ENCODE data around the gene OPN3.

The OPN3 gene

GRCh38 chr1:241586905-241587512 lies 53.2 kb downstream of the OPN3 start:
- H3K36me3 ChIP-seq (ENCODE audit: control insufficient read depth, insufficient read depth, low read length) = no peaks in the 10 kb centered on the region
- no peaks in the 10 kb centered on the region; the same call in 1 of the 2 replicates for H3K4me1 ChIP-seq (ENCODE audit: control insufficient read depth, insufficient read depth, low read length)
- H3K9ac ChIP-seq (ENCODE audit: low read length) = no peak overlapping the region
- H3K9me3 ChIP-seq (ENCODE audit: control insufficient read depth, insufficient read depth, low read depth, low read length) = no peaks in the 10 kb centered on the region
- H3K27me3 ChIP-seq (ENCODE audit: control insufficient read depth, insufficient read depth, low read length) = no peaks in the 10 kb centered on the region
- no peak overlapping the region for H3K4me3 ChIP-seq (ENCODE audit: low read depth, low read length)
- H3K27ac ChIP-seq (ENCODE audit: low read depth, low read length) = no peak overlapping the region

DNA sequence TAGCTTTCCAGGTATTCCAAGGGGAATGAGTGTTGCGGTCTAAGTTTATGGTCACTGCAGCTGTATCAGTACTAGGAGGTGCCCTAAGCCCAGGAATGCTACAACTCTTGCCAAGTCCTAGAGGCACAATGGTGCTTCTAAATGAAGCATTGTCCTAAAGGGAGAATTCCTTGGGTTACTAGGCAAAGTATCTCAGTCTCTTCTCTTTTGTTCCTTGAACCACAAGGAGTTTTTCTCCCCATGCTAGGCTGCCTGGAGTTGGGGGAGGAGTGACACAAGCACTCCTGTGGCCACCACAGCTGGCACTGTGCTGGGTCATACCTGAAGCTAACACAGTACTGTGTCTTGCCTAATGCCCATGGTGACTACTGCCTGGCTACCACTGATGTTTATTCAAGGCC lies 57.2 kb downstream of the OPN3 start:
- Histone ChIP-seq H3K9ac (ENCODE audit: low read length) (no peak overlapping the region), H3K4me1 (ENCODE audit: control insufficient read depth, insufficient read depth, low read length) (no peaks in the 10 kb centered on the region), H3K27ac (ENCODE audit: low read depth, low read length) (no peak overlapping the region), H3K36me3 (ENCODE audit: control insufficient read depth, insufficient read depth, low read length) (no peaks in the 10 kb centered on the region), H3K9me3 (ENCODE audit: control insufficient read depth, insufficient read depth, low read depth, low read length) (no peaks in the 10 kb centered on the region), H3K27me3 (ENCODE audit: control insufficient read depth, insufficient read depth, low read length) (no peaks in the 10 kb centered on the region), H3K4me3 (ENCODE audit: low read depth, low read length) (no peak overlapping the region)

DNA sequence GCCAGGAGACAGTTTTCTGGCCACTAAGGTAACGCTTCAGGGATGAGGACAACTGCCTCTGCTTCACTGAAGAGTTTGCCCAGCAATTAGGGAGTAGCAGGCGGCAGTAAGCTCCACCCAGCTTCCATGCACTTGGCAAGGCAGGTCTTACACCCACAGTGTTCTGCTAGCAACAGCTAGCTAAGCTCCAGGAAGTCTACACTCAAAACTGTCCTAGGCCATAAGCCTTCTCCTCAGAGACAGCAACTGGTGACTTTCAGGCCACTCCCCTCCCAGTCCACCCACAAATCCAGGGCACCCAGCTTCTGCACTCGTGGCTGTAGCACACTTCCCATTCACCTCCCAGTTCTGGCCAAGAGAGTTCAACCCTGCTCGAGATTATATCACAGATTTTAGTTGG lies 60.7 kb downstream of the OPN3 start:
- Histone ChIP-seq H3K9ac (ENCODE audit: low read length) (no peak overlapping the region), H3K27me3 (ENCODE audit: control insufficient read depth, insufficient read depth, low read length) (no peaks in the 10 kb centered on the region), H3K4me1 (ENCODE audit: control insufficient read depth, insufficient read depth, low read length) (no peaks in the 10 kb centered on the region), H3K4me3 (ENCODE audit: low read depth, low read length) (no peak overlapping the region), H3K36me3 (ENCODE audit: control insufficient read depth, insufficient read depth, low read length) (no peaks in the 10 kb centered on the region), H3K9me3 (ENCODE audit: control insufficient read depth, insufficient read depth, low read depth, low read length) (no peaks in the 10 kb centered on the region), H3K27ac (ENCODE audit: low read depth, low read length) (no peak overlapping the region)

DNA sequence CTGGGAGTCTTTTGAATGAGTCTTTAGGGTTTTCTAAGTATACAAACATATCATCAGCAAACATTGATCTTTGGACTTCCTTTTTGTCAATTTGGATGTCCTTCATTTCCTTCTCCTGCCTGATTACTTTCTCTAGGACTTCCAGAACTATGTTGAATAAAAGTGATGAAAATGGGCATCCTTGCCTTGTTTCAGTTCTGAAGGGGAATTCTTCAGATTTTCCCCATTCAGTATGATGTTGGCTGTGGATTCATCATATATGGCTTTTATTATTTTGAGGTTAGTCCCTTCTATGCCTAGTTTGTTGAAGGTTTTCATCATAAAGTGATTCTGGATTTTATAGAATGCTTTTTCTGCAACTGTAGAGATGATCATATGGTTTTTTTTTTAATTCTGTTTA lies 66.0 kb downstream of the OPN3 start:
- Histone ChIP-seq H3K27me3 (ENCODE audit: control insufficient read depth, insufficient read depth, low read length) (no peaks in the 10 kb centered on the region), H3K9me3 (ENCODE audit: control insufficient read depth, insufficient read depth, low read depth, low read length) (no peaks in the 10 kb centered on the region), H3K27ac (ENCODE audit: low read depth, low read length) (no peak overlapping the region), H3K4me1 (ENCODE audit: control insufficient read depth, insufficient read depth, low read length) (no peaks in the 10 kb centered on the region), H3K4me3 (ENCODE audit: low read depth, low read length) (no peak overlapping the region), H3K9ac (ENCODE audit: low read length) (no peak overlapping the region), H3K36me3 (ENCODE audit: control insufficient read depth, insufficient read depth, low read length) (no peaks in the 10 kb centered on the region)

DNA sequence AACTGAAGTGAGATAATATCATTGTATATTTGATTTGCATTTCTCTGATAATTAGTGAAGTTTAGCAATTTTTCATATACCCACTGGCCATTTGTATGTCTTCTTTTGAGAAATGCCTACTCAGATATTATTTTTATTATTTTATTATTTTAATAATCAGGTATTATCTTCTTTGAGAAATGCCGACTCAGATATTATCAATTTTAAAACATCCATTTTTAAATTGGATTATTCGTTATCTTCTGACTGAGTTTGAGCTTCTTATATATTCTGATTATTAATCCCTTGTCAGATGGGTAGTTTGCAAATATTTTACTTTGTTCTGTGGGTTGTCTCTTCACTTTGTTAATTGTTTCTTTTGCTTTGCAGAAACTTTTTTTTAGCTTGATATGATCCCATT lies 70.3 kb downstream of the OPN3 start:
- Histone ChIP-seq H3K4me1 (ENCODE audit: control insufficient read depth, insufficient read depth, low read length) (no peaks in the 10 kb centered on the region), H3K9me3 (ENCODE audit: control insufficient read depth, insufficient read depth, low read depth, low read length) (no peaks in the 10 kb centered on the region), H3K27me3 (ENCODE audit: control insufficient read depth, insufficient read depth, low read length) (no peaks in the 10 kb centered on the region), H3K36me3 (ENCODE audit: control insufficient read depth, insufficient read depth, low read length) (no peaks in the 10 kb centered on the region), H3K9ac (ENCODE audit: low read length) (no peak overlapping the region), H3K27ac (ENCODE audit: low read depth, low read length) (no peak overlapping the region), H3K4me3 (ENCODE audit: low read depth, low read length) (no peak overlapping the region)

DNA sequence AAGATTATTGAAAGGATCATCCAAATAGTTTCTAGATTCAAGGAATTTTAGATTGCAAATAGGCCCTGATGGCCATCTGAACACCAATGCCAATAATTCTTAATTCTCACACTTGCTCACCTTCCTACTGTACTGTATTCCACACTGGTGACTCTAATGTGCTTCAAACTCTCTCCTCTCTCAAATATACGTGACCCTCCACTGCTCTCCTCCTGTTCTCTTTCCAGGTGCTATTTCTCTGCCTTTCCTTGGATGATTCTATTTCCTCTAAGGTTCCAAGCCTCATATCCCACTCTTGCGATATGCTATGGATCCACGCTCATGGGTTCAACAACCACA lies 79.4 kb downstream of the OPN3 start:
- Histone ChIP-seq H3K4me3 (ENCODE audit: low read depth, low read length) (no peak overlapping the region), H3K27me3 (ENCODE audit: control insufficient read depth, insufficient read depth, low read length) (no peaks in the 10 kb centered on the region), H3K9me3 (ENCODE audit: control insufficient read depth, insufficient read depth, low read depth, low read length) (no peaks in the 10 kb centered on the region), H3K9ac (ENCODE audit: low read length) (no peak overlapping the region), H3K36me3 (ENCODE audit: control insufficient read depth, insufficient read depth, low read length) (no peaks in the 10 kb centered on the region), H3K27ac (ENCODE audit: low read depth, low read length) (no peak overlapping the region), H3K4me1 (ENCODE audit: control insufficient read depth, insufficient read depth, low read length) (no peaks in the 10 kb centered on the region)

GRCh38 chr1:241560146-241560848 lies 79.9 kb downstream of the OPN3 start:
- Histone ChIP-seq H3K9ac (ENCODE audit: low read length) (no peak overlapping the region), H3K36me3 (ENCODE audit: control insufficient read depth, insufficient read depth, low read length) (no peaks in the 10 kb centered on the region), H3K4me3 (ENCODE audit: low read depth, low read length) (no peak overlapping the region), H3K27ac (ENCODE audit: low read depth, low read length) (no peak overlapping the region), H3K9me3 (ENCODE audit: control insufficient read depth, insufficient read depth, low read depth, low read length) (no peaks in the 10 kb centered on the region), H3K27me3 (ENCODE audit: control insufficient read depth, insufficient read depth, low read length) (no peaks in the 10 kb centered on the region), H3K4me1 (ENCODE audit: control insufficient read depth, insufficient read depth, low read length) (no peaks in the 10 kb centered on the region)

DNA sequence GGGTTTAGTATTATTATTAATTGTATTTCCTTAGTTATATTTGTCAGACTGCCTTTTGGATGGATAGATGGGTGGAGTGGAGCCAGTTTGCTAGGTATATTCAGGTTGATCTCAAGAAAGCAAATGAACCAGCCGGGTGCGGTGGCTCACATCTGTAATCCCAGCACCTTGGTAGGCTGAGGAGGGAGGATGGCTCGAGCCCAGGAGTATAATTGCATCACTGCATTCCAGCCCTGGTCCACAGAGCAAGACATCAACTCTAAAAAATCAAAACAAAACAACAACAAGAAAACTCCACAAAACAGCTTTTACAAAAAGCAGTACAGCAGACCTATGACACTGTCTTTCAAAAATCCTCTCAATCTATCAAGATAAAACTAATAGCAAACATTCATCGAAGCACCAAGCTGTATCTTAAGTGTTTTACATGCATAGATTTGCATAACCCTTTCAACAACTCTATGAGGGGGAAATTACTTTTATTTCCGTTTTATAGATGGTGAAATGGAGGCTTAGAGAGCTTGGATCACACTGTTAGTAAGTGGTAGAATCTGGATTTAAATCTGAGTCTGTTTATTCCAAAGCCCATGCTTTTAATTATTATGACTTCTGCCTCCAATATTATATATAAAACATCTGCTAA lies 82.5 kb downstream of the OPN3 start:
- no peaks in the 10 kb centered on the region for H3K4me1 ChIP-seq (ENCODE audit: control insufficient read depth, insufficient read depth, low read length)
- no peaks in the 10 kb centered on the region for H3K36me3 ChIP-seq (ENCODE audit: control insufficient read depth, insufficient read depth, low read length)
- no peaks in the 10 kb centered on the region for H3K9me3 ChIP-seq (ENCODE audit: control insufficient read depth, insufficient read depth, low read depth, low read length)
- no peaks in the 10 kb centered on the region for H3K27me3 ChIP-seq (ENCODE audit: control insufficient read depth, insufficient read depth, low read length)
- no peak overlapping the region for H3K9ac ChIP-seq (ENCODE audit: low read length)
- H3K27ac ChIP-seq (ENCODE audit: low read depth, low read length) = no peak overlapping the region
- no peak overlapping the region for H3K4me3 ChIP-seq (ENCODE audit: low read depth, low read length)

DNA sequence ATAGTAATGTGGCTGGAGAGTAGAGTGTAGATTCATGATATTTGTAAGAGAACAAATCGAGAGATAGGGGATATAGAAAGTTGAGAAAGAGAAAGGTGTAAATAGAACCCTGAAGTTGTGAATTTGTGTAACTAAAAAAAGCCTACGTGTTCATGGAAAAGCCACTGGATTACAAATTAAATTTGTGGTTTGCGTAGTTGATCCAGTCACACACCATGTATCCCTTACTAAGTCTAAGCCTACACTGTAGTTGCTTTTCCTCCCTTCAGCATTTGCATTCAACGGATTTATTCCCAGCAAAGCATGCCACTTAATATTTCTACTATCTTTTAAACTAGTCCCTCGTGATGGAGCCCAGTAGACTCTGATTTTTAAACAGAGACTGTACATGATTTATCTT lies 83.1 kb downstream of the OPN3 start:
- H3K27ac ChIP-seq (ENCODE audit: low read depth, low read length) = no peak overlapping the region
- H3K4me1 ChIP-seq (ENCODE audit: control insufficient read depth, insufficient read depth, low read length) = no peaks in the 10 kb centered on the region
- H3K4me3 ChIP-seq (ENCODE audit: low read depth, low read length) = no peak overlapping the region
- no peaks in the 10 kb centered on the region for H3K27me3 ChIP-seq (ENCODE audit: control insufficient read depth, insufficient read depth, low read length)
- no peaks in the 10 kb centered on the region for H3K9me3 ChIP-seq (ENCODE audit: control insufficient read depth, insufficient read depth, low read depth, low read length)
- H3K36me3 ChIP-seq (ENCODE audit: control insufficient read depth, insufficient read depth, low read length) = no peaks in the 10 kb centered on the region
- no peak overlapping the region for H3K9ac ChIP-seq (ENCODE audit: low read length)

GRCh38 chr1:241555526-241555925 lies 84.6 kb downstream of the OPN3 start:
- no peak overlapping the region for H3K4me3 ChIP-seq (ENCODE audit: low read depth, low read length)
- no peaks in the 10 kb centered on the region for H3K4me1 ChIP-seq (ENCODE audit: control insufficient read depth, insufficient read depth, low read length)
- no peak overlapping the region for H3K9ac ChIP-seq (ENCODE audit: low read length)
- no peaks in the 10 kb centered on the region for H3K36me3 ChIP-seq (ENCODE audit: control insufficient read depth, insufficient read depth, low read length)
- no peaks in the 10 kb centered on the region for H3K27me3 ChIP-seq (ENCODE audit: control insufficient read depth, insufficient read depth, low read length)
- no peak overlapping the region for H3K27ac ChIP-seq (ENCODE audit: low read depth, low read length)
- no peaks in the 10 kb centered on the region for H3K9me3 ChIP-seq (ENCODE audit: control insufficient read depth, insufficient read depth, low read depth, low read length)

DNA sequence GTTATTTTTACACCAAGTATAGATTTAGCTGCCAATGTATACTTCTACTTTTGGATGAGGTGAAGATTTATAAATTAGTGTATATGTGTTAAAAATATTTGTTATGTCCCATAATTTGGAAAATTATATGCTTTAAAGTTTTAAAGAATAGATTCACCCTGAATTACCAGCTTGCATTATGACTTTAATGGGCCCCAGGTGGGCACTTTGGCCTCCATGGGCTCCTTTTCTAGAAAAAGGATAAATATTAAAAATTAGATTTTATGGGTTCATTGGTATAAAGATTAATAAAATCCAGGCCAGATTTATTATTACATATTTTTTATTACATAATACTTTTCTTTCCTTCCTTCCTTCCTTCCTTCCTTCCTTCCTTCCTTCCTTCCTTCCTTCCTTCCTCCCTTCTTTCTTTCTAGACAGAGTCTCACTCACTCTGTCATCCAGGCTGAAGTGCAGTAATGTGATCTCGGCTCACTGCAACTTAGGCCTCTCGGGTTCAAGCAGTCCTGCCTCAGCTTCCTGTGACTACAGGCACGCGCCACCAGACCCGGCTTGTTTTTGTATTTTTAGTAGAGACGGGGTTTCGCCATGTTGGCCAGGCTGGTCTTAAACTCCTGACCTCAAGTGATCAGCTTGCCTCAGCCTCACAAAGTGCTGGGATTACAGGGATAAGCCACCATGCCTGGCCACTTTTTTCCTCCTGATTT lies 86.1 kb downstream of the OPN3 start:
- Histone ChIP-seq H3K9ac (ENCODE audit: low read length) (no peak overlapping the region), H3K4me1 (ENCODE audit: control insufficient read depth, insufficient read depth, low read length) (no peaks in the 10 kb centered on the region), H3K4me3 (ENCODE audit: low read depth, low read length) (no peak overlapping the region), H3K9me3 (ENCODE audit: control insufficient read depth, insufficient read depth, low read depth, low read length) (no peaks in the 10 kb centered on the region), H3K36me3 (ENCODE audit: control insufficient read depth, insufficient read depth, low read length) (no peaks in the 10 kb centered on the region), H3K27ac (ENCODE audit: low read depth, low read length) (no peak overlapping the region), H3K27me3 (ENCODE audit: control insufficient read depth, insufficient read depth, low read length) (no peaks in the 10 kb centered on the region)
